PFSK-1 (cell line): ENCODE results near the gene HIBCH.

Source experiments
- POLR2AphosphoS5 ChIP-seq: IDR thresholded peaks from 2 replicates; pipeline ENCODE4 v1.6.1; 2012; ENCODE audit warnings: low read depth, mild to moderate bottlenecking, control low read depth, low read length, moderate library complexity
- REST ChIP-seq, 2 experiments: IDR thresholded peaks; 2 replicates each; pipeline versions ENCODE4 v1.6.1 to v1.8.0; 2011 to 2012; ENCODE audit warnings: low read depth in 2 of 2, low read length in 2 of 2, control low read depth in 1 of 2, inconsistent platforms in 1 of 2, mild to moderate bottlenecking in 1 of 2, moderate library complexity in 1 of 2; ENCODE audit not compliant: insufficient read depth in 1 of 2

GRCh38 chr2:190185380-190185779, 134.2 kb downstream of the HIBCH start:
- TF ChIP-seq REST (IDR thresholded peaks at IDR 0.05; ENCODE audit: insufficient read depth in 1 of 2, low read depth in 2 of 2, low read length in 2 of 2) (no peak), POLR2AphosphoS5 (no peak)
